HuH-7.5 (cell line): ENCODE measurements around the gene CTSC.
"Not testable (repeated sequence)": the region's sequence is repeated elsewhere in the genome, so short reads cannot be mapped to it uniquely, and the experiment has no call there.

Experiments
- DNase-seq: peaks from one replicate; pipeline ENCODE4 v3.0.0; 2011; ENCODE audit warnings: low spot score

Gene CTSC

GRCh38 chr11:88352139-88352538, 14.6 kb upstream of the CTSC start:
- DNase-seq, result no peak

- DNase-seq, result no peak
Measured at GRCh38 chr11:88348870-88349269, 11.3 kb upstream of the CTSC start.

- DNase-seq, result no peak
Measured at GRCh38 chr11:88345949-88346348, 8.4 kb upstream of the CTSC start.

- DNase-seq, result no peak
Measured at GRCh38 chr11:88345408-88345807, 7.9 kb upstream of the CTSC start.

- DNase-seq, result no peak
Measured at GRCh38 chr11:88344869-88345268, 7.3 kb upstream of the CTSC start.

GRCh38 chr11:88341522-88342251, 4.2 kb upstream of the CTSC start:
- no peak for DNase-seq

GRCh38 chr11:88340366-88340935, 2.9 kb upstream of the CTSC start:
- no peak for DNase-seq

GRCh38 chr11:88337987-88338668, 592 bp upstream of the CTSC start:
- peak; percentile 16 for DNase-seq

- no peak for DNase-seq
Measured at GRCh38 chr11:88335284-88335683, 2.3 kb downstream of the CTSC start.

GRCh38 chr11:88333862-88334261, 3.7 kb downstream of the CTSC start:
- no peak for DNase-seq

- no peak for DNase-seq
Measured at GRCh38 chr11:88332851-88333250, 4.7 kb downstream of the CTSC start.

GRCh38 chr11:88330826-88331428, 6.6 kb downstream of the CTSC start:
- DNase-seq, result no peak

- DNase-seq, result no peak
Measured at GRCh38 chr11:88329563-88330250, 7.8 kb downstream of the CTSC start.

- no peak for DNase-seq
Measured at GRCh38 chr11:88327462-88328143, 9.9 kb downstream of the CTSC start.

GRCh38 chr11:88327061-88327460, 10.5 kb downstream of the CTSC start:
- no peak for DNase-seq

- DNase-seq, result no peak
Measured at GRCh38 chr11:88326099-88326498, 11.4 kb downstream of the CTSC start.

- no peak for DNase-seq
Measured at GRCh38 chr11:88324562-88325345, 12.8 kb downstream of the CTSC start.

GRCh38 chr11:88322881-88323280, 14.7 kb downstream of the CTSC start:
- DNase-seq, result not testable (repeated sequence)

GRCh38 chr11:88321412-88321811, 16.1 kb downstream of the CTSC start:
- DNase-seq, result not testable (repeated sequence)

GRCh38 chr11:88320149-88320559, 17.4 kb downstream of the CTSC start:
- DNase-seq, result no peak

- no peak for DNase-seq
Measured at GRCh38 chr11:88318017-88318416, 19.5 kb downstream of the CTSC start.
